CD14-positive monocyte (primary cell): Measurements from ENCODE around the gene KCNAB1. TPM values are rescaled to one million over a fixed set of nuclear protein-coding genes. Genes with fewer than 3 reads are reported as not detected.

ENCODE experiments used
- DNase-seq, 3 donors: peaks; one replicate each; pipeline ENCODE4 v3.0.0-alpha.2; 2011 to 2022
- H2AFZ ChIP-seq: 2 replicates; pipeline ENCODE4 v1.6.0; 2012; ENCODE audit warnings: mild to moderate bottlenecking, low read depth, low read length, inconsistent platforms; ENCODE audit not compliant: insufficient read depth, poor library complexity, severe bottlenecking
- H3K27ac ChIP-seq, 2 donors: 1 replicate in 1 of 2; 2 replicates in 1 of 2; pipeline ENCODE4 v1.5.1; 2012 to 2013; ENCODE audit warnings: low read length in 2 of 2, control low read depth in 1 of 2, inconsistent platforms in 1 of 2, low read depth in 1 of 2, mild to moderate bottlenecking in 1 of 2
- H3K27me3 ChIP-seq, 2 donors: one replicate each; pipeline versions ENCODE4 v1.6.0 to v1.6.1; 2011 to 2013; ENCODE audit warnings: low read length in 2 of 2; ENCODE audit not compliant: control insufficient read depth in 2 of 2, insufficient read depth in 2 of 2
- H3K36me3 ChIP-seq, 2 donors: replicated peaks in 1 of 2; 1 replicate in 1 of 2; 2 replicates in 1 of 2; pipeline versions ENCODE4 v1.5.1 to v1.6.1; 2012 to 2013; ENCODE audit warnings: low read length in 2 of 2, control low read depth in 1 of 2, inconsistent platforms in 1 of 2, mild to moderate bottlenecking in 1 of 2; ENCODE audit not compliant: insufficient read depth in 2 of 2, control insufficient read depth in 1 of 2
- H3K4me1 ChIP-seq, 2 donors: 1 replicate in 1 of 2; 2 replicates in 1 of 2; pipeline versions ENCODE4 v1.5.1 to v1.6.1; 2012 to 2013; ENCODE audit warnings: low read length in 2 of 2, control low read depth in 1 of 2, inconsistent platforms in 1 of 2, mild to moderate bottlenecking in 1 of 2, moderate library complexity in 1 of 2; ENCODE audit not compliant: insufficient read depth in 2 of 2, control insufficient read depth in 1 of 2
- H3K4me2 ChIP-seq: replicated peaks from 2 replicates; pipeline ENCODE3; 2012; ENCODE audit warnings: low read length, moderate library complexity, mild to moderate bottlenecking; ENCODE audit not compliant: poor library complexity, severe bottlenecking; ENCODE audit errors: extremely low read depth
- H3K4me3 ChIP-seq, 3 experiments: fragments of 200-600 bp in 1 of 3; sonication (generic) in 1 of 3; replicated peaks in 1 of 3; 1 replicate in 2 of 3; 2 replicates in 1 of 3; pipeline ENCODE4 v1.5.1; 2011 to 2013; ENCODE audit warnings: low read length in 3 of 3, mild to moderate bottlenecking in 3 of 3, control low read depth in 2 of 3, low read depth in 2 of 3, inconsistent platforms in 1 of 3, moderate library complexity in 1 of 3
- H3K79me2 ChIP-seq: 2 replicates; pipeline ENCODE4 v1.6.0; 2012; ENCODE audit warnings: mild to moderate bottlenecking, control low read depth, inconsistent platforms, low read length, moderate library complexity; ENCODE audit not compliant: insufficient read depth
- H3K9ac ChIP-seq: 2 replicates; pipeline ENCODE4 v1.6.0; 2017; ENCODE audit warnings: low read length, mild to moderate bottlenecking; ENCODE audit not compliant: insufficient read depth, poor library complexity, severe bottlenecking
- H3K9me3 ChIP-seq, 2 donors: replicated peaks in 1 of 2; 1 replicate in 1 of 2; 2 replicates in 1 of 2; pipeline versions ENCODE4 v1.5.1 to v1.6.1; 2012 to 2013; ENCODE audit warnings: low read length in 2 of 2, control low read depth in 1 of 2; ENCODE audit not compliant: control insufficient read depth in 1 of 2, insufficient read depth in 1 of 2
- H4K20me1 ChIP-seq: 2 replicates; pipeline ENCODE4 v1.6.0; 2012; ENCODE audit warnings: mild to moderate bottlenecking, low read length, control low read depth, moderate library complexity; ENCODE audit not compliant: insufficient read depth
- H3K27ac Mint-ChIP-seq, 7 donors: one replicate each; pipeline ENCODE4 v1.8.0; 2020; ENCODE audit warnings: mild to moderate bottlenecking in 7 of 7, mixed read lengths in 7 of 7, moderate library complexity in 6 of 7, inconsistent platforms in 2 of 7
- H3K27me3 Mint-ChIP-seq, 3 donors: one replicate each; pipeline ENCODE4 v1.8.0; 2021 to 2022; ENCODE audit warnings: low read depth in 3 of 3, mild to moderate bottlenecking in 3 of 3, mixed read lengths in 3 of 3, moderate library complexity in 3 of 3, inconsistent platforms in 1 of 3
- H3K36me3 Mint-ChIP-seq, 2 donors: one replicate each; pipeline ENCODE4 v1.8.0; 2020; ENCODE audit warnings: mixed read lengths in 2 of 2, inconsistent platforms in 1 of 2, mild to moderate bottlenecking in 1 of 2
- H3K4me1 Mint-ChIP-seq: one replicate; pipeline ENCODE4 v1.8.0; 2020; ENCODE audit warnings: mild to moderate bottlenecking, mixed read lengths
- H3K4me3 Mint-ChIP-seq, 2 donors: one replicate each; pipeline ENCODE4 v1.8.0; 2020; ENCODE audit warnings: mild to moderate bottlenecking in 2 of 2, mixed read lengths in 2 of 2, moderate library complexity in 1 of 2
- H3K9me3 Mint-ChIP-seq, 7 donors: one replicate each; pipeline ENCODE4 v1.8.0; 2020 to 2022; ENCODE audit warnings: mixed read lengths in 7 of 7, mild to moderate bottlenecking in 6 of 7, moderate library complexity in 6 of 7, inconsistent platforms in 2 of 7
- WGBS: methylation state at CpG from one replicate; pipeline ENCODE4 v1.1.5; 2013; ENCODE audit warnings: missing lambda C conversion rate; ENCODE audit not compliant: insufficient coverage; 5-methylcytosine and 5-hydroxymethylcytosine counted together
- intact Hi-C, 2 donors: fragments of 100-400 bp; cut with micrococcal nuclease; formaldehyde crosslinking; loops; one replicate each; pipeline versions ENCODE4 v1.15.0 to v1.15.1; 2023
- polyA plus RNA-seq, 3 donors: library from polyadenylated mRNA; depleted of rRNA in 1 of 3; unstranded in 2 of 3; stranded (reverse) in 1 of 3; fragments of 300-500 nt in 2 of 3; fragments of >200 nt in 1 of 3; fragmentation: Illumina TruSeq in 2 of 3; gene quantifications; 1 replicate in 2 of 3; 2 replicates in 1 of 3; pipeline ENCODE4 v1.2.3, GENCODE V29; 2012 to 2021
- TF ChIP-seq, protein P1 (sequence below): fragments of 200-600 bp; IDR thresholded peaks from one replicate; pipeline ENCODE4 v1.8.0; 2022; ENCODE audit warnings: antibody characterized with exemption, mild to moderate bottlenecking

KCNAB1 gene
- polyA plus RNA-seq, 3 donors = 0.08 to 0.14 TPM; not detected in 1

DNA sequence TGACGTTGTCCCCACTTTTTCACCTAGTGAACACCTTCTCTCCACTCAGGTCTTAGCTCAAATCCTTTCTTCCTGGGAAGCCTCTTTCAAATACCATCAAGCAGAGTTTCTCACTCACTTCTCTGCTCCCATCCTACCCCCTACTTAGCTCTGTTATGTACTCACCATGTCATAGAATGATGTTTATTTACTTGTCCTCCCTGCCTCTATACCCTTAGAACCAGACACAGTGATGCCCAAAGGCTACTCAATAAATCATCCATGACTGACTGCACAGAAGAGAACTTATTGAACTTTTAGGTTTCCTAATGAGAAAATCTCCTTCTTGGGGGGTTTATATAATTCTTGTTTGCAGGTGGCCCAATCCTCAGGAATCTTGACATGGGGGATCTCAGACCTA, 280.4 kb downstream of the KCNAB1 start:
- peaks cover 0 to 1% (median 0%) of the 10 kb centered on the region in 7 donors for H3K9me3 Mint-ChIP-seq
- H3K27ac Mint-ChIP-seq = no peak overlapping the region
- no peak for DNase-seq
- peaks cover 0 to 2% (median 1%) of the 10 kb centered on the region in 3 donors for H3K27me3 Mint-ChIP-seq
- Histone ChIP-seq H4K20me1 (no peaks in the 10 kb centered on the region), H3K27me3 (no peaks in the 10 kb centered on the region), H3K9me3 (no peaks in the 10 kb centered on the region), H3K4me3 (no peak overlapping the region), H3K27ac (no peak overlapping the region), H3K4me1 (no peaks in the 10 kb centered on the region), H3K9ac (no peak overlapping the region), H3K36me3 (no peaks in the 10 kb centered on the region), H2AFZ (no peak overlapping the region), H3K4me2 (no peak overlapping the region), H3K79me2 (no peaks in the 10 kb centered on the region)
- no CpG with 5 or more reads among the region's 1 CpG for WGBS
- H3K4me3 Mint-ChIP-seq = no peak overlapping the region
- H3K36me3 Mint-ChIP-seq = no peaks in the 10 kb centered on the region
- intact Hi-C loops = no loop called here
- TF ChIP-seq, protein P1, sequence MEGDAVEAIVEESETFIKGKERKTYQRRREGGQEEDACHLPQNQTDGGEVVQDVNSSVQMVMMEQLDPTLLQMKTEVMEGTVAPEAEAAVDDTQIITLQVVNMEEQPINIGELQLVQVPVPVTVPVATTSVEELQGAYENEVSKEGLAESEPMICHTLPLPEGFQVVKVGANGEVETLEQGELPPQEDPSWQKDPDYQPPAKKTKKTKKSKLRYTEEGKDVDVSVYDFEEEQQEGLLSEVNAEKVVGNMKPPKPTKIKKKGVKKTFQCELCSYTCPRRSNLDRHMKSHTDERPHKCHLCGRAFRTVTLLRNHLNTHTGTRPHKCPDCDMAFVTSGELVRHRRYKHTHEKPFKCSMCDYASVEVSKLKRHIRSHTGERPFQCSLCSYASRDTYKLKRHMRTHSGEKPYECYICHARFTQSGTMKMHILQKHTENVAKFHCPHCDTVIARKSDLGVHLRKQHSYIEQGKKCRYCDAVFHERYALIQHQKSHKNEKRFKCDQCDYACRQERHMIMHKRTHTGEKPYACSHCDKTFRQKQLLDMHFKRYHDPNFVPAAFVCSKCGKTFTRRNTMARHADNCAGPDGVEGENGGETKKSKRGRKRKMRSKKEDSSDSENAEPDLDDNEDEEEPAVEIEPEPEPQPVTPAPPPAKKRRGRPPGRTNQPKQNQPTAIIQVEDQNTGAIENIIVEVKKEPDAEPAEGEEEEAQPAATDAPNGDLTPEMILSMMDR = no peak
- no peaks in the 10 kb centered on the region for H3K4me1 Mint-ChIP-seq

DNA sequence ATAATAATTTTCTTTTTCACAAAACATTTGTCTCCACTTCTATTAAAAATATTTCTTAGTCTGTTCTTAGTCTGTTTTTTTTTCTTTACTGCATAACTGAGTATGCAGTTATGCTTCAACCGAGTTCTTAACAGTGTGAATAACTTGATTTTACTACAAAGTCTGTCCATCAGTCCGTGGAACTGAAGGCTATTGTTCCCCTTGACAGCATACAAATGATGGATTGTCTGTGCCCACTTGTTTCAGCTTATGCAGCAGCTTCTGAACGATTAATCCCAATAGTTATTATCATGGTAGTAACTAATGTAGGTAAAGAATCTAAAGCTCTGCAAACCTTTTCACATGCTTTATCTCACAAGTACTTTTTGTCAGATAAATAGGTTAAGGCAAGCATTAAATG, 283.8 kb downstream of the KCNAB1 start:
- Histone ChIP-seq H3K4me1 (no peaks in the 10 kb centered on the region), H3K27ac (no peak overlapping the region), H3K27me3 (no peaks in the 10 kb centered on the region), H4K20me1 (no peaks in the 10 kb centered on the region), H2AFZ (no peak overlapping the region), H3K9me3 (no peaks in the 10 kb centered on the region), H3K4me2 (no peak overlapping the region), H3K4me3 (no peak overlapping the region), H3K79me2 (no peaks in the 10 kb centered on the region), H3K36me3 (no peaks in the 10 kb centered on the region), H3K9ac (no peak overlapping the region)
- TF ChIP-seq, protein P1 = no peak
- DNase-seq = no peak
- Mint-ChIP-seq H3K9me3 (peaks cover 0 to 3% (median 0%) of the 10 kb centered on the region in 7 donors), H3K4me3 (no peak overlapping the region), H3K36me3 (no peaks in the 10 kb centered on the region), H3K27me3 (peaks cover 0 to 1% (median 0%) of the 10 kb centered on the region in 3 donors), H3K4me1 (no peaks in the 10 kb centered on the region), H3K27ac (no peak overlapping the region)
- no CpG with 5 or more reads among the region's 3 CpGs for WGBS
- intact Hi-C loops = no loop called here
